ENCODE data around the gene USB1. TPM values are rescaled to one million over a fixed set of nuclear protein-coding genes. Genes with fewer than 3 reads are reported as not detected.
A peak's percentile ranks its signal among the peaks of the same experiment; 100 is the strongest.
"Not testable (repeated sequence)": the region's sequence is repeated elsewhere in the genome, so short reads cannot be mapped to it uniquely, and the experiment has no call there.

USB1 gene
- total RNA-seq, 1 donor from 2014 or later = 35.2 TPM

DNA sequence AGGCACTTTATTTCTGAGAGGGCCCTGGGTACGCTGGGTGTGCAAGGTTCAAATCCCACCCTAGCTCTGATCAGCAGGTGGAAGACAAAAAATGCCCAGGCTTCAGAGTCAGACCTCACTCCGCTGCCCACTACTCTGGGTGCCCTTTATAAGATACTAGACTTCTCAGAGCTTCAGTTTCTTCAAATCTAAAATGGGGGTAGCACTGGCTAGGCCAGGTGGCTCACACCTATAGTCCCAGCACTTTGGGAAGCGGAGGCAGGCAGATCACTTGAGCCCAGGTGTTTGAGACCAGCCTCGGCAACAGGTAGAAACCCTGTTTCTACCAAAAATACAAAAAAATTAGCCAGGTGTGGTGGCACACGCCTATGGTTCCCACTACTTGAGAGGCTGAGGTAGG, 1.7 kb downstream of the USB1 start:
- H3K27ac ChIP-seq (replicated peaks) = no peak overlapping the region
- H3K36me3 ChIP-seq = peaks cover 19% of the 10 kb centered on the region
- H3K4me1 ChIP-seq = peaks cover 44% of the 10 kb centered on the region
- H3K4me3 ChIP-seq = no peak overlapping the region
- H3K9me3 ChIP-seq (replicated peaks) = no peaks in the 10 kb centered on the region
- H3K27me3 ChIP-seq (ENCODE audit: low read depth) = no peaks in the 10 kb centered on the region
- intact Hi-C loops (cut with micrococcal nuclease) = loop anchor here (5.0 kb wide), 1 partner anchor 106 kb away; no protein-coding TSS in a partner anchor
- DNase-seq = no peak
- TF ChIP-seq, protein P1, sequence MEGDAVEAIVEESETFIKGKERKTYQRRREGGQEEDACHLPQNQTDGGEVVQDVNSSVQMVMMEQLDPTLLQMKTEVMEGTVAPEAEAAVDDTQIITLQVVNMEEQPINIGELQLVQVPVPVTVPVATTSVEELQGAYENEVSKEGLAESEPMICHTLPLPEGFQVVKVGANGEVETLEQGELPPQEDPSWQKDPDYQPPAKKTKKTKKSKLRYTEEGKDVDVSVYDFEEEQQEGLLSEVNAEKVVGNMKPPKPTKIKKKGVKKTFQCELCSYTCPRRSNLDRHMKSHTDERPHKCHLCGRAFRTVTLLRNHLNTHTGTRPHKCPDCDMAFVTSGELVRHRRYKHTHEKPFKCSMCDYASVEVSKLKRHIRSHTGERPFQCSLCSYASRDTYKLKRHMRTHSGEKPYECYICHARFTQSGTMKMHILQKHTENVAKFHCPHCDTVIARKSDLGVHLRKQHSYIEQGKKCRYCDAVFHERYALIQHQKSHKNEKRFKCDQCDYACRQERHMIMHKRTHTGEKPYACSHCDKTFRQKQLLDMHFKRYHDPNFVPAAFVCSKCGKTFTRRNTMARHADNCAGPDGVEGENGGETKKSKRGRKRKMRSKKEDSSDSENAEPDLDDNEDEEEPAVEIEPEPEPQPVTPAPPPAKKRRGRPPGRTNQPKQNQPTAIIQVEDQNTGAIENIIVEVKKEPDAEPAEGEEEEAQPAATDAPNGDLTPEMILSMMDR (IDR thresholded peaks at IDR 0.05; ENCODE audit: borderline replicate concordance) = no peak

DNA sequence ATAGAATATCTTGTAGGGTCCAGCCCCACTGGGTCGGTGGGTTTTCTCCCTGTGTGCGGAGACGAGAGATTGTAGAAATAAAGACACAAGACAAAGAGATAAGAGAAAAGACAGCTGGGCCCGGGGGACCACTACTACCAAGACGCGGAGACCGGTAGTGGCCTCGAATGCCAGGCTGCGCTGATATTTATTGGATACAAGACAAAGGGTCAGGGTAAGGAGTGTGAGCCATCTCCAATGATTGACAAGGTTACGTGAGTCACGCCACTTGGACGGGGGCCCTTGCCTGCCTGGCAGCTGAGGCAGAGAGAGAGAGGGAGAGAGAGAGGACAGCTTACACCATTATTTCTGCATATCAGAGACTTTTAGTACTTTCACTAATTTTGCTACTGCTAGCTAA, 3.5 kb downstream of the USB1 start:
- not testable (repeated sequence) for H3K27me3 ChIP-seq (ENCODE audit: low read depth); H3K9me3 ChIP-seq (replicated peaks)
- DNase-seq = peak; percentile 59
- H3K36me3 ChIP-seq = peaks cover 18% of the 10 kb centered on the region
- H3K27ac ChIP-seq (replicated peaks) = peak overlapping the region; percentile 39
- peaks cover 29% of the 10 kb centered on the region for H3K4me1 ChIP-seq
- peak overlapping the region; percentile 28 for H3K4me3 ChIP-seq
- intact Hi-C loops (cut with micrococcal nuclease) = loop anchor here (5.0 kb wide), 1 partner anchor 107 kb away; no protein-coding TSS in a partner anchor

DNA sequence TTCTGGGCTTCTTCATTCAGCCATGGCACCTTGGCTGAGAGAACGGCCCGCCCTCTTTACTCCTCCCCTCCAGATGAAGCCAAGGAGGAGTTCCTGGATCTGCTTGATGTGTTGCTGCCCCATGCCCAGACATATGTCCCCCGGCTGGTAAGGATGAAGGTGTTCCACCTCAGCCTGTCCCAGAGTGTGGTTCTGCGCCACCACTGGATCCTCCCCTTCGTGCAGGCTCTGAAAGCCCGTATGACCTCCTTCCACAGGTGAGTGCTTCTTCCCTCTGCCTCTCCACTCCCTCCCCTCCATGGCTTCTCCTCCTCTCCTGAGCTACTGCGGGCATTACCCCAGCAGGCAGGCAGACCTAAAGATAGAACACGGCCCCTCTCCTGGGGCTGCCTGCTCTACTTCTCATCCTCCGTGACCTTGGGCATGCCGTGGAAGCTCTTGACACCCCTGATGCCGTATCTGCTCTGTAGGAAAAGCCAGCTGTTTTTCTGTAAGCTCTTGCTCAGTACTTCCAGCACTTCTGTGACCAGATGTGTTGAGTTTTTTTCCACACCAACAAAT, 8.7 kb downstream of the USB1 start:
- H3K27ac ChIP-seq (replicated peaks) = no peak overlapping the region
- intact Hi-C loops (cut with micrococcal nuclease) = no loop called here
- H3K36me3 ChIP-seq = peaks cover 58% of the 10 kb centered on the region
- no peaks in the 10 kb centered on the region for H3K9me3 ChIP-seq (replicated peaks)
- TF ChIP-seq, protein P1 (IDR thresholded peaks at IDR 0.05; ENCODE audit: borderline replicate concordance) = no peak
- no peak overlapping the region for H3K4me3 ChIP-seq
- DNase-seq = peak; percentile 12
- peaks cover 15% of the 10 kb centered on the region for H3K4me1 ChIP-seq
- no peaks in the 10 kb centered on the region for H3K27me3 ChIP-seq (ENCODE audit: low read depth)

DNA sequence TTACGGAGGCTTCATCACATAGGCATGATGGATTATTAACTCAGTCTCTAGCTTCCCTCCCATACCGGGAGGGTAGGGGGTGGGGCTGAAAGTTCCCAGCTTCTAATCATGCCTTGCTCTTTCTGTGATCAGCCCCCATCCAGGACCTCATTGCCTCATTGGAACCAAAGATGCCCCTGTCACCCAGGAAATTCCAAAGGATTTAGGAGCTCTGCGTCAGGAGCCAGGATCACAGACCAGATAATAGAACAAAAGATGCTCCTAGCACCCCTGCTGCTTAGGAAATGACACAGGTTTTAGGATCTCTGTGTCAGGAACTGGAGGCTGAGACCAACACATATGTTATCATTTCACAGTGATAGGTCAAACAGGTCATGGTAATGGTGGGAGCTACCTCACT, 9.7 kb downstream of the USB1 start:
- no peak for DNase-seq
- no peak overlapping the region for H3K27ac ChIP-seq (replicated peaks)
- no peak overlapping the region for H3K4me3 ChIP-seq
- TF ChIP-seq, protein P1 (IDR thresholded peaks at IDR 0.05; ENCODE audit: borderline replicate concordance) = no peak
- no peaks in the 10 kb centered on the region for H3K27me3 ChIP-seq (ENCODE audit: low read depth)
- intact Hi-C loops (cut with micrococcal nuclease) = no loop called here
- H3K9me3 ChIP-seq (replicated peaks) = no peaks in the 10 kb centered on the region
- peaks cover 12% of the 10 kb centered on the region for H3K4me1 ChIP-seq
- peaks cover 58% of the 10 kb centered on the region for H3K36me3 ChIP-seq

DNA sequence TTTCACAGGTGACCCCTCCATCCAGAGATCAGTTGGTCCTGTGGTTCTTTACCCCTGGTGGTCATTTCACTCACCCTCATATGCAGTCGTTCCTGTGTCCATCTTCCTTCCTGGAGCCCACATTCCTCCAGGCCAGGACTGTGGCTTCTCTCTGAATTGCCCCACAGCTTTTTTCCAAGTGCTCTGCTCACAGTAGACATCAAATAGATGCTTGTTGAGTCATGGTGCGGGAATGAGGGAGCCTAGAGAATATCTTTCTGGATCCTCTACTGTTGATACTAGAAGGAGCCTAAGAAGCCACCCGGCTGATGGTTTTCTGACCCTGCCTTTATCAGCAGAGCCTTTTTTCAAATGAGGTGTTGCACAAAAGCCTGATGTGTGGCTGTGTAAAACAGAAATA, 10.4 kb downstream of the USB1 start:
- Histone ChIP-seq H3K4me1 (peaks cover 12% of the 10 kb centered on the region), H3K4me3 (no peak overlapping the region), H3K27me3 (ENCODE audit: low read depth) (no peaks in the 10 kb centered on the region), H3K36me3 (peaks cover 53% of the 10 kb centered on the region), H3K27ac (replicated peaks) (no peak overlapping the region), H3K9me3 (replicated peaks) (no peaks in the 10 kb centered on the region)
- DNase-seq = no peak
- TF ChIP-seq, protein P1 (IDR thresholded peaks at IDR 0.05; ENCODE audit: borderline replicate concordance) = no peak
- intact Hi-C loops (cut with micrococcal nuclease) = no loop called here

DNA sequence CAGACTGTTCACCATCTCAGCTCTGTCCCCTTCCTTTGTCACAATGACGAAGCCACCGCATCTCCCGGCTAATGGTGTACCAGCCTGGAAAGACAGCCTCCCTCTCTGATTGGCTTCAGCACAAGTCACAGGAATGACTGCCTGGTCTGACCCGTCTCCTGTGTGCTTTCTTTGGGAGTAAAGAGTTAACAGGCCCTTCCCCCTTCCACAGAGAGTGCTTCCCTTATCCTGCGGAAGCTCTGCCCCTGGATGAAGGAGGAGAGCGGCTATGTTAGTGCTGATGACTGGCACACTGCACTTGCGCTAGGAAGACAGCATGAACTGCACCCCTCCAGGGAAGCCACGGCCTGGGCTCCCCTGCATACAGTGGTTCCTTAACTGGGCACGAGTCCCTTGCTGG, 11.3 kb downstream of the USB1 start:
- intact Hi-C loops (cut with micrococcal nuclease) = no loop called here
- peaks cover 49% of the 10 kb centered on the region for H3K36me3 ChIP-seq

More for the DNA sequence above, 11.3 kb downstream of the USB1 start:
- H3K4me3 ChIP-seq = no peak overlapping the region
- no peak overlapping the region for H3K27ac ChIP-seq (replicated peaks)
- peaks cover 12% of the 10 kb centered on the region for H3K4me1 ChIP-seq
- no peaks in the 10 kb centered on the region for H3K27me3 ChIP-seq (ENCODE audit: low read depth)
- DNase-seq = peak; percentile 3
- no peaks in the 10 kb centered on the region for H3K9me3 ChIP-seq (replicated peaks)
- TF ChIP-seq, protein P1 (IDR thresholded peaks at IDR 0.05; ENCODE audit: borderline replicate concordance) = no peak

Data from left ventricle myocardium inferior (tissue), 1 donor.